NCI-H2107 (cell line): ENCODE results near the gene MEGF8.
"Not testable (repeated sequence)": the region's sequence is repeated elsewhere in the genome, so short reads cannot be mapped to it uniquely, and the experiment has no call there.

ENCODE experiments used
- DNase-seq: peaks from one replicate; lab custom pipeline; 2025; lab: John Stamatoyannopoulos, UW

Gene MEGF8

DNA sequence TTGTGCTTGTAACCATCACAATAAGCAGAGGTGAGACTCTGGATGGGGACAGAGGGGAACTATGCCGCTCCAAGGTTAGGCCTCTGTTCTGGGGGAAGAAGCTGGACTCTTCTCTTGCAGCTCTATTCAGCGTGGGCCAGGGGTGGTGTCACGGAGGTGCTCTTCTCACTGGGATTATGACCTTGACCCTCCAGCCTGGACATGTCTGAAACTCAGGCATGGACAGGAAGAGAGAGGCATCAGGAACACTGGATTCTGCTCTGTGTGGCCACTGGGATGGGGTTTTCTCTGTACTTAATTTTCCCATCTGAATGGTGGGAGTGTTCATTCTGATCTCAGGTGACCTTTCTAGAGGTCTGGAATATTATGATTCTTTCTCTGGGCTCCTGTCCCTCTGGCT is 7.6 kb downstream of the MEGF8 start:
- DNase-seq, result no peak

DNA sequence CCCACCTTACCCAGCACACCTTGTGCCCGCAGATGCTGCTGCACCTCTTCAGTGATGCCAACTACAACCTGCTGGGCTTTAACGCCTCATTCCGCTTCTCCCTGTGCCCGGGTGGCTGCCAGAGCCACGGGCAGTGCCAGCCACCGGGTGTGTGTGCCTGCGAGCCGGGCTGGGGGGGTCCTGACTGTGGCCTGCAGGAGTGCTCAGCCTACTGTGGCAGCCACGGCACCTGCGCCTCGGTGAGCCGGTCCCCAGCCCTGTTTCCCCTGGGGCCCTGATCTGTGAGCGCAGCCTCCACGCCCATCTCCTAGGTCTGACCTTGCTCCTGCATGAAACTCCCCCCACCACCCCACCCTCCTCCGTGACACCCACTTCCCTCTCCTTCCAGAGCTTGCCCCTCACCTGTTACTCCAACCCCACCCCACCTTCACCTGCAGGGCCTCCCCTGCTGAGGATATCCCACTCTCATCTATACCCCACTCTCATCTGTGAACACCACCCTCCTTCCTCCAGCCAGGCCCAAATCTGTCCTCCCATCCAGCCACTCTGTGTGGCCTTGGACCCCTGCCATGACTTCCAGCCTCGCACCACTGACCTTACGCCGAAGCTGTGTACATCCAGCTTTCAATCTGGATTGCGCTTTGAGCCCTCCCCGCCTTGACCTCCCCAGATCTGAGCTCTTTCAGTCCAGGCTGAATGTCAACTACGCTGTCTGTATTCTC is 8.7 kb downstream of the MEGF8 start:
- DNase-seq, result no peak

DNA sequence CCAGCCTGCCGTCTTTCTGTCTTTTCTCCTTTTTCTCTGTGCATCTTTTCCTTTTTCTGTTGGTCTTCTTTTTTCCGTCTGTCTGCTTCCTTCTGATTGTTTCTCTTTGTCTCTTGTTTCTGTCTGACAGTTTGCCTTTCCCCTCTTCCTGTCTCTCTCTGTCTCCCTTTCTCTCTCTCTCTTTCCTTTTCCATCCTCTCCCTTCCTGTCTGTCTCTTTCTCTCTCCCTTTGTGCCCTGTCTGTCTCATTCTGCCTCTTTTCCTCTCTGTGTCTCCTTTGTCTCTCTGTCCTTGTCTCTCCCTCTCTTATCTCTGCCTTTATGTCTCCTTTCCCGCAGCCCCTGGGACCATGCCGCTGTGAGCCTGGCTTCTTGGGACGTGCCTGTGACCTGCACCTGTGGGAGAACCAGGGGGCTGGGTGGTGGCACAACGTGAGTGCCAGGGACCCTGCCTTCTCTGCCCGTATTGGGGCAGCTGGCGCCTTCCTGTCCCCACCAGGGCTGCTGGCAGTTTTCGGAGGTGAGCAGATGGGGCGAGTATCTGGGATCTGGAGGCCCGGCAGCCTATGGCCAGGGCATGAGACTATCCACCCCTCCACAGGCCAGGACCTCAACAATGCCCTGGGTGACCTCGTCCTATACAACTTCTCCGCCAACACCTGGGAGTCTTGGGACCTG is 9.4 kb downstream of the MEGF8 start:
- DNase-seq, result no peak

- no peak for DNase-seq
These were observed 10.0 kb downstream of the MEGF8 start for GRCh38 chr19:42335374-42335936.

- DNase-seq, result no peak
These were observed 10.5 kb downstream of the MEGF8 start for GRCh38 chr19:42335971-42336370.

DNA sequence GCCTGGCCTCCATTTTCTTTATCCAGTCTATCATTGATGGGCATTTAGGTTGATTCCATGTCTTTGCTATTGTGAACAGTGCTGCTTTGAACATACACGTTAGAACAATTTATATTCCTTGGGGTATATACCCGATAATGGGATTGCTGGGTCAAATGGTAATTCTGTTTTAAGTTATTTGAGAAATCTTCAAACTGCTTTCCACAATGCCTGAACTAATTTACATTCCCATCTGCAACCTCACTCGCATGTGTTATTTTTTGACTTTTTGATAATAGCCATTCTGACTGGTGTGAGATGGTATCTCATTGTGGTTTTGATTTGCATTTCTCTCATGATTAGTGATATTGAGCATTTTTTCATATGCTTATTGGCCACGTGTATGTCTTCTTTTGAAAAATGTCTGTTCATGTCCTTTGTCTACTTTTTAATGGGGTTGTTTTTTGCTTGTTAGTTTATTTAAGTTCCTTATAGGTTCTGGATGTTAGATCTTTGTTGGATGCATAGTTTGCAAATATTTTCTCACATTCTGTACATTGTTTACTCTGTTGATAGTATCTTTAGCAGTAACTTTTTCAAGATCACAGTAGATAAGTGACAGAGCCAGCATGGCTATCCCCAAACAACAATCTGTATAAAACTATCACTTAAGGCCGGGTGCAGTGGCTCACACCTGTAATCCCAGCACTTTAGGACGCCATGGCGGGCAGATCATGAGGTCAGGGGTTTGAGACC is 13.9 kb downstream of the MEGF8 start:
- DNase-seq, result not testable (repeated sequence)

DNA sequence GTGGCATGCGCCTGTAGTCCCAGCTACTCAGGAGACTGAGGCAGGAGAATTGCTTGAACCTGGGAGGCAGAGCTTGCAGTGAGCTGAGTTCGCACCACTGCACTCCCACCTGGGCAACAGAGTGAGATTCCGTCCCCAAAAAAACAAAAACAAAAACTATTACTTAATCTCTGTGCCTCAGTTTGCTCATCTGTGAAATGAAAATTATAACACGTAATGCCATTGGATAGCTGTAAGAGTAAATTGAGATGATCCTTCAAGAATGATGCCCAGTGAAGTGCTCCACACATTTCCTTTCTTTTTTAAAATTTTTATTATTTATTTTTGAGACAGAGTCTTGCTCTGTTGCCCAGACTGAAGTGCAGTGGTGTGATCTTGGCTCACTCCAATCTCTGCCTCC is 14.5 kb downstream of the MEGF8 start:
- DNase-seq, result not testable (repeated sequence)

DNA sequence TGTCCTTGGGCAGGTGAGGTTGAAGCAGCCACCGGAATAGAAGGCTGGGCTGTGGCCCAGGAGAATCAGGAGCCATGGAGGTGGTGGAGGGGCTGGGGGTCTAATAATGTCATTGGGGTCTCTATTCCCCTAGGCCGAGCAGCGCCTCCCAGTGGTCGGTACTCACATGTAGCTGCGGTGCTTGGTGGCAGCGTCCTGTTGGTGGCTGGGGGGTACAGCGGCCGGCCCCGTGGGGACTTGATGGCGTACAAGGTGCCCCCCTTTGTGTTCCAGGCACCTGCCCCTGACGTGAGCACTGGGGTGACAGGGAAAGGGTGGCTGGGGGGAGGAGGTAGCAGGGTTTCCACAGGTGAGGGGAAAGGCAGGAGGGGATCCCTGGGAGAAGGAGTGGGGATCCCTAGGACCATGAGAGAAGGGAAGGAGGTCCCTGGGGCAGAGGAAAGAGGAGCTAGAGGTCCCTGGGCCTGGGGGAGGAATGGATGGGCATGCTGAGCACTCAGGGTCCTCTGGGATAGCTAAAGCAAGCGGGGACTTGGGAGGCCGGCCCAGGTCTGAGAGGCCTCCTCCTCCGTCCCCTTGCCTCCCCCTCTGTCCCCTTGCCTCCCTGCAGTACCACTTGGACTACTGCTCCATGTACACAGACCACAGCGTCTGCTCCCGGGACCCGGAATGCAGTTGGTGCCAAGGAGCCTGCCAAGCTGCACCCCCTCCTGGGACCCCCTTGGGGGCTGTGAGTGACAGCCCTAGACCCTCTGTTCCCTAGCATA is 18.1 kb downstream of the MEGF8 start:
- DNase-seq, result no peak

DNA sequence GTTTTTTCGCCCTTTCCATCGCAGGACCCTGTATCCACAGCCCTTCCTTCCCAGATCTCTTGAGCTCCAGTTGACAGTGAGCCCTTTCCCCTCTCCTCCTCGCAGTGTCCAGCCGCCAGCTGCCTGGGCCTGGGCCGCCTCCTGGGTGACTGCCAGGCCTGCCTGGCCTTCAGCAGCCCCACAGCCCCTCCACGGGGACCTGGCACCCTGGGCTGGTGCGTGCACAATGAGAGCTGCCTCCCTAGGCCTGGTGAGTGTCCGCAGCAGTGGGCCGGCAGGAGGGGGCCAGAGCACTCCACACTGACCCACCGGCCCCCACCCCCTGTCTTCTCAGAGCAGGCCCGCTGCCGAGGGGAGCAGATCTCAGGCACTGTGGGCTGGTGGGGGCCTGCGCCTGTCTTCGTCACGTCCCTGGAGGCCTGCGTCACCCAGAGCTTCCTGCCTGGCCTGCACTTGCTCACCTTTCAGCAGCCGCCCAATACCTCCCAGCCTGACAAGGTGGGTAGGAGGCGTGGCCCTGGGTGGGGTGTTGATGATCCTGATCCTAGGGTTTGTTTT is 19.0 kb downstream of the MEGF8 start:
- no peak for DNase-seq

DNA sequence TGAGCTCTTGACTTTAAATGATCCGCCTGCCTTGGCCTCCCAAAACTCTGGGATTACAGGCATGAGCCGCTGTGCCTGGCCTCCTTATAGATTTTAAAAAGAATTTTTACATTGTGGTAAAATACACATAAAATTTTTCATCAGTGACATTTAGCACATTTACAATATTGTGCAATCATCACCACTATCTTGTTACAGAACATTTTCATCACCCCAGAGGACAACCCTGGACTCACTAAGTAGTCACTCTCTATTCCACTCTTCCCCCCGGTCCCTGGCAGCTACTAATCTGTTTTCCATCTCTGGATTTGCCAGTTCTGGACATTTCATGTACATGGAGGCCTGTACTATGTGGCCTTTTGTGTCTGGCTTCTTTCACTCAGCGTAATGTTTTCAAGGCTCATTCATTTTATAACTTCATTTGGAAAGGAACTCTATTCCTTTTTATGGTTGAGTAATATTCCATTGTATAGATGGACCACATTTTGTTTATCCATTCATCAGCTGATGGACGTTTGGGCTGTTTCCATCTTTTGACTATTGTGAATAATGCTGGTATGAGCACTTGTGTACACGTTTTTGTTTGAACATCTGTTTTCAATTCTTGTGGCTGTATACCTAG is 19.9 kb downstream of the MEGF8 start:
- DNase-seq, result no peak

GRCh38 chr19:42348211-42348610 is 22.8 kb downstream of the MEGF8 start:
- no peak for DNase-seq

DNA sequence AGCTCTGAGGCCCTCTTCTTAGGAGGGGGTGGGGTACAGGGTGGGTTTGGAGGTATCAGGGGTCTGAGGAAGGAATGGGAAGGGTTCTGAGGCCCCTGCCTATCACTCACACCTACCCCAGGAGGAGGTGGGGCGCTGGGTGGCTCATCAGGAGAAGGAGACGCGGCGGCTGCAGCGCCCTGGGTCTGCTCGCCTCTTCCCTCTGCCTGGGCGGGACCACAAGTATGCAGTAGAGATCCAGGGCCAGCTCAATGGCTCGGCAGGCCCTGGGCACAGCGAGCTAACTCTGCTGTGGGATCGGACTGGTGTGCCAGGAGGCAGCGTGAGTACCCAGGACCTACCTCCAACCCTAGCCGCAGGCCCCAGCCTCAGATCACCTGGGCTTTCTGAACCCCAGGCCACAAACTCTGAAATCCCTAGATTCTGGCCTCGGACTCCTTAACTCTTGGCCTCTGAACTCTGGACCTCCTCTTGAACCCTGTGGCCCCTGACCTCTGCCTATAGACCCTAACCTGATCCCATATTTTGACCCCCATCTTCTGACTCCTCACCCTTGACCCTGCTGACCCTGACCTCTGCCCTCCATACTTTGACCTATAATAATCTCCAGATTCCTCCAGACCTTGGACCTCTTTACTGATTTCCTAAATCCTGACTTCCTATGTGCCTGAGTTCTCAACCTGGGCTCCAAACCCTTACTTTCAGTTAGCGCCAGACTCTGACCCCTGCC is 24.1 kb downstream of the MEGF8 start:
- no peak for DNase-seq

DNA sequence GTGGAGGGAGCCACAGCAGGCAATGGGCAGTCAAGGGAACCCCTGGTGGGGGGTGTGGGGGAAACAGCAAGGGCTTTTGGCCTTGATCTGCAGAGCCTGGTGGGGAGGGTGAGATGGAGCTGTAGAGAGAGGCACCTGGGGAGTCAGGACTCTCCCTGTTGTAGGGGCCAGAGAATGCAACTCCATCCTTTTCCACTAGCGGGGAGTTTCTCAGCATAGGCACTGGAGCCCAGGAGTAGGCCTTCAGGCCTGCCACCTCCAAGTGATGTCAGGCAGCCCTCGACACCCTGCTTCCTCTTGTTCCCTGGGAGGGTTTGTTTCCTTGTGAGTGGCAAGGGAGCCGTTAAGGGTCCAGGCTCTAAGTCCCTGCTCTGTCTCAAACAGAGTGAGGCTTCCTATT is 25.0 kb downstream of the MEGF8 start:
- DNase-seq, result no peak

DNA sequence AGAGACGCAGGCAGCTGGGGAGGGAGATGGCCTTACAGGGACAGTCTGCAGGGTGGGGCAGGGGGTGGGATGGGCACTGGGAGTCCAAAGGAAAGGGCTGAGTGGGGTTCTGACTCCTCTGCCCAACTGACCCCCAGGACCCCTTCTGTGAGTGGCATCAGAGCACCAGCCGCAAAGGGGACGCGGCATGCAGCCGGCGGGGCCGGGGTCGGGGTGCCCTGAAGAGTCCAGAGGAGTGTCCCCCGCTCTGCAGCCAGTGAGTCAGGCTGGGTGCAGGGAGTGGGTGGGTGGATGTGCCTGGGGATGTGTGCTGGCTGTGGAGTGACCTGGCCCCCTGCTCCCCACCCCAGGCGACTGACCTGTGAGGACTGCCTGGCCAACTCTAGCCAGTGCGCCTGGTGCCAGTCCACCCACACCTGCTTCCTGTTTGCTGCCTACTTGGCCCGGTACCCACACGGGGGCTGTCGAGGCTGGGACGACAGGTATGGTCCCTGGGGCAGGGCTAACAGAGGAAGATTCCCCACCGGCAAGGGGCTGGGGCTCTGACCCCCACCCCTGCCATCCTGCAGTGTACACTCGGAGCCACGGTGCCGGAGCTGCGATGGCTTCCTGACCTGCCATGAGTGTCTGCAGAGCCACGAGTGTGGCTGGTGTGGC is 25.8 kb downstream of the MEGF8 start:
- no peak for DNase-seq

DNA sequence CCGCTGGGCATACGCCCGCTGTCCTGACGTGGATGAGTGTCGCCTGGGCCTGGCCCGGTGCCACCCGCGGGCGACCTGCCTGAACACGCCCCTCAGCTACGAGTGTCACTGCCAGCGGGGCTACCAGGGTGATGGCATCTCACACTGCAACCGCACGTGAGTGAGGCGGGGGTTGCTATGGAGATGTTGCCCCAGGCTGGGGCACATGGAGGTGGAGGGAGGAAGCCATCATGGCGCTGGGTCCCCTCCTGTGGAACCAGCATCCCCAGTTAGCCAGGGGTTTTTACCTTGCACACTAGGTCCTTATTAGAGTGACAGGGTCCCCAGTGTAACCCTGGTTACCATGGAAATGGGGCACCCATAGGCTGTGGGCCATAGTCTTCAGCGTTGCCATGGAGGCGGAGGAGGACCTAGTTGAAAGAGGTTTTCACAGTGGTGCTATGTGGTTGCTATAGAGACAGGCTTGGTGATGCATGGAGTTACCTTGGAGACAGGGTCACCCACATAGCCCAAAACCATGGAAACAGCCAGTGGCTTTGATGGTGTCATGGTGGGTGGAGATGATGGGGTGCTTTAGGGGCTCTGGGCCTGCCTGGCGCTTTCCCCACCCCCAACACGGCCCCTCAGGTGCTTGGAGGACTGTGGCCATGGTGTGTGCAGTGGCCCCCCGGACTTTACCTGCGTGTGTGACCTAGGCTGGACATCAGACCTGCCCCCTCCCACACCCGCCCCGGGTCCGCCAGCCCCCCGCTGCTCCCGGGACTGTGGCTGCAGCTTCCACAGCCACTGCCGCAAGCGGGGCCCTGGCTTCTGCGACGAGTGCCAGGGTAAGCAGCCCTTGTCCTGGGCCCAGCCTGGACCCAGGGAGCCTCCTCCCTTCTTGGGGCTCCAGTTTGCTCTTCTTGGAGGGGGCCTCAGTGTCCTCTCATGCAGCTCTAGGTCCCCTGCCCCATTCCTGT is 27.1 kb downstream of the MEGF8 start:
- DNase-seq, result peak; percentile 40

GRCh38 chr19:42353341-42354015 is 28.0 kb downstream of the MEGF8 start:
- DNase-seq, result no peak

- no peak for DNase-seq
These were observed 30.5 kb downstream of the MEGF8 start for GRCh38 chr19:42355896-42356295.

DNA sequence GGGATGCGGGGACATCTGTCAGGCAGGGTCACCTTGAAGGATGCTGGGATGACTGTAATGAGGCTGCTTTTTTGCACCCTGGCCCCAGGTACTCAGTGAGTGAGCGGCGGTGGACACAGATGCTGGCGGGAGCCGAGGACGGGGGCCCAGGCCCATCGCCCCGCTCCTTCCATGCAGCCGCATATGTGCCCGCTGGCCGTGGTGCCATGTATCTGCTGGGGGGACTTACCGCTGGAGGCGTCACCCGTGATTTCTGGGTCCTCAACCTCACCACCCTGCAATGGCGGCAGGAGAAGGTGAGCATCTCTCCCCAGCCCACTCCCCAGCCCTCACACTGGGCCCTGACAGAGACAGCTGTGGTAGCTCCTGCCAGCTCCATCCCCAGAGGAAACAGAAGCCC is 31.3 kb downstream of the MEGF8 start:
- DNase-seq, result no peak
